ENCODE data around the gene C3orf18. TPM values are rescaled to one million over a fixed set of nuclear protein-coding genes. Genes with fewer than 3 reads are reported as not detected.

The C3orf18 gene
- polyA plus RNA-seq, 1 of the 3 experiments (the other 2 are of a cell fraction): 19.7 TPM

- H3K9me2 ChIP-seq: no peaks in the 10 kb centered on the region
- ChIA-PET POLR2A (interaction anchor here (0.8 to 1.5 kb wide), 6 partner anchors 11 to 348 kb away, joined by 3 to 8 read pairs (median 3); partner anchors contain the start of genes CYB561D2, HEMK1 and NPRL2), CTCF (interaction anchor here (0.7 to 25.1 kb wide), 29 partner anchors 9 to 777 kb away, joined by 3 to 648 read pairs (median 4); partner anchors contain the start of genes C3orf18 and HEMK1)
- H3K4me3 ChIP-seq (ENCODE audit: low read depth in 2 of 2, low read length in 1 of 2): peak overlapping the region; percentile 56 to 71
- no peaks in the 10 kb centered on the region for H3K9me3 ChIP-seq
- peak overlapping the region; percentile 61; the same call in 1 of the 2 replicates for H3K9ac ChIP-seq
- peak overlapping the region; percentile 76; the same call in 1 of the 2 replicates for H2AFZ ChIP-seq (ENCODE audit: low read depth)
- H3K79me2 ChIP-seq (ENCODE audit: insufficient read depth): no peaks in the 10 kb centered on the region
- TF ChIP-seq ZBTB33 (IDR thresholded peaks at IDR 0.05; ENCODE audit: borderline replicate concordance, low read depth): no peak
- no peak for TF ChIP-seq CHD2 (IDR thresholded peaks at IDR 0.05; ENCODE audit: low read length, partially characterized antibody)
- no peak for TF ChIP-seq GATA2 (CRISPR knock-in tag; IDR thresholded peaks at IDR 0.05)
- 0 out of 2 replicates have a peak, but pooled peaks have one; percentile 15 for TF ChIP-seq SMC3 (IDR thresholded peaks at IDR 0.05; ENCODE audit: low read depth, low read length)
- TF ChIP-seq NFIC (IDR thresholded peaks at IDR 0.05; ENCODE audit: borderline replicate concordance): no peak
- no peak for DNase-seq
- H3K4me1 ChIP-seq (ENCODE audit: control insufficient read depth in 1 of 2, insufficient read depth in 2 of 2, low read depth in 1 of 2, low read length in 1 of 2): peaks cover 0 to 42% of the 10 kb centered on the region in 2 experiments; a peak in 1 of 4 replicates
- H3F3A ChIP-seq (replicated peaks; ENCODE audit: insufficient read depth): peaks cover 7% of the 10 kb centered on the region
- H3K27ac ChIP-seq (ENCODE audit: low read depth in 2 of 2, low read length in 1 of 2): peak overlapping the region in 1 of 2 experiments; percentile 53; a peak in 2 of 4 replicates
- peak overlapping the region; percentile 87 for H3K4me2 ChIP-seq
- H3K36me3 ChIP-seq (replicated peaks in 1 of 2; ENCODE audit: control insufficient read depth in 1 of 2, insufficient read depth in 2 of 2, low read length in 1 of 2): peaks cover 0 to 3% of the 10 kb centered on the region in 2 experiments
- no peaks in the 10 kb centered on the region for H3K27me3 ChIP-seq (ENCODE audit: insufficient read depth)
- 21% methylated on average over 23 of the region's 29 CpGs for WGBS (ENCODE audit: low lambda C conversion rate)
- no peaks in the 10 kb centered on the region for H4K20me1 ChIP-seq (ENCODE audit: insufficient read depth)
Measured at GRCh38 chr3:50612234-50612882, 44.8 kb upstream of the C3orf18 start.

- H3K4me3 ChIP-seq (ENCODE audit: low read depth in 2 of 2, low read length in 1 of 2): peak within 1 kb of the TSS; percentile 56 to 71
- H3K9me2 ChIP-seq: no peaks in the 10 kb centered on the region
- 2% methylated on average over 30 of the region's 75 CpGs for WGBS (ENCODE audit: low lambda C conversion rate)
- CTCF ChIA-PET: interaction anchor here (0.5 to 25.1 kb wide), 12 partner anchors 9 to 777 kb away, joined by 3 to 648 read pairs (median 5); partner anchors contain the start of genes C3orf18 and HEMK1
- H3K9me3 ChIP-seq: no peaks in the 10 kb centered on the region
- peaks cover 7% of the 10 kb centered on the region for H3F3A ChIP-seq (replicated peaks; ENCODE audit: insufficient read depth)
- peaks cover 0 to 44% of the 10 kb centered on the region in 2 experiments; a peak in 1 of 4 replicates for H3K4me1 ChIP-seq (ENCODE audit: control insufficient read depth in 1 of 2, insufficient read depth in 2 of 2, low read depth in 1 of 2, low read length in 1 of 2)
- H3K36me3 ChIP-seq (replicated peaks in 1 of 2; ENCODE audit: control insufficient read depth in 1 of 2, insufficient read depth in 2 of 2, low read length in 1 of 2): peaks cover 0 to 4% of the 10 kb centered on the region in 2 experiments
- H4K20me1 ChIP-seq (ENCODE audit: insufficient read depth): no peaks in the 10 kb centered on the region
- peak within 1 kb of the TSS; percentile 14 to 73; a peak in 3 of 4 replicates for H3K27ac ChIP-seq (ENCODE audit: low read depth in 2 of 2, low read length in 1 of 2)
- peak within 1 kb of the TSS; percentile 76; the same call in 1 of the 2 replicates for H2AFZ ChIP-seq (ENCODE audit: low read depth)
- peak within 1 kb of the TSS; percentile 87 for H3K4me2 ChIP-seq
- H3K9ac ChIP-seq: peak within 1 kb of the TSS; percentile 61; the same call in 1 of the 2 replicates
- DNase-seq: peak; percentile 96
- POLR2A ChIA-PET: interaction anchor here (0.8 to 1.5 kb wide), 6 partner anchors 11 to 347 kb away, joined by 3 to 8 read pairs (median 3); partner anchors contain the start of genes CYB561D2, HEMK1 and NPRL2
- H3K27me3 ChIP-seq (ENCODE audit: insufficient read depth): no peaks in the 10 kb centered on the region
- no peaks in the 10 kb centered on the region for H3K79me2 ChIP-seq (ENCODE audit: insufficient read depth)
- TF ChIP-seq NRF1 (IDR thresholded peaks at IDR 0.05; ENCODE audit: low read depth, low read length) (0 out of 2 replicates have a peak, but pooled peaks have one; percentile 34), CHD2 (IDR thresholded peaks at IDR 0.05; ENCODE audit: low read length, partially characterized antibody) (no peak), GABPA (IDR thresholded peaks at IDR 0.05; ENCODE audit: low read depth) (no peak; the same call in 1 of the 2 replicates), NFIC (IDR thresholded peaks at IDR 0.05; ENCODE audit: borderline replicate concordance) (peak; percentile 57; the same call in 1 of the 2 replicates), ELF1 (IDR thresholded peaks at IDR 0.05) (peak; percentile 54), PBX3 (IDR thresholded peaks at IDR 0.05) (peak; percentile 9; the same call in 1 of the 2 replicates), POLR2AphosphoS5 (IDR thresholded peaks at IDR 0.05; ENCODE audit: low read depth, low read length) (peak; percentile 41; the same call in 1 of the 2 replicates), MAX (IDR thresholded peaks at IDR 0.05; ENCODE audit: low read depth) (peak; percentile 89), FOSL2 (IDR thresholded peaks at IDR 0.05; ENCODE audit: borderline replicate concordance, low read depth) (no peak), ZBTB33 (IDR thresholded peaks at IDR 0.05; ENCODE audit: borderline replicate concordance, low read depth) (no peak), JUND (IDR thresholded peaks at IDR 0.05) (no peak), IRF3 (IDR thresholded peaks at IDR 0.05; ENCODE audit: low read depth, low read length) (0 out of 2 replicates have a peak, but pooled peaks have one; percentile 36), EZH2phosphoT487 (IDR thresholded peaks at IDR 0.05; ENCODE audit: borderline replicate concordance, low read depth) (no peak), RFX5 (IDR thresholded peaks at IDR 0.05; ENCODE audit: low read length) (peak; percentile 66)
Measured at GRCh38 chr3:50611464-50612233, 44.1 kb upstream of the C3orf18 start, which contains the start of gene CISH. CISH (minus strand) TSS chr3:50611774; CDS start chr3:50611650, 124 bp downstream.
